MCF 10A (cell line): ENCODE measurements around the gene LIN9. TPM values are rescaled to one million over a fixed set of nuclear protein-coding genes. Genes with fewer than 3 reads are reported as not detected.
"Not testable (repeated sequence)": the region's sequence is repeated elsewhere in the genome, so short reads cannot be mapped to it uniquely, and the experiment has no call there.

Source experiments
- BruUV-seq: library from RNA; stranded (reverse); fragments of 400-500 nt; replicated peaks from 2 replicates; lab custom pipeline; 2021; lab: Mats Ljungman, UMichigan
- CTCF ChIA-PET: fragments of 300-600 bp; sonication (Branson Sonifier 250); formaldehyde crosslinking; extraction: SDS; loops from one replicate; lab custom pipeline; 2021; ENCODE audit warnings: antibody characterized with exemption, inconsistent platforms; lab: Yijun Ruan, JAX
- POLR2A ChIA-PET: fragments of 300-600, 350-650 bp; sonication (Branson Sonifier 250); formaldehyde crosslinking; extraction: SDS; loops from one replicate; lab custom pipeline; 2020; ENCODE audit warnings: antibody characterized with exemption, inconsistent platforms; lab: Yijun Ruan, JAX
- DNase-seq: peaks from one replicate; pipeline ENCODE4 v3.0.0-alpha.2; 2018; ENCODE audit not compliant: unreplicated experiment
- H3K27ac Mint-ChIP-seq: one replicate; pipeline ENCODE4 v1.8.0; 2022; ENCODE audit warnings: mild to moderate bottlenecking, low read depth, mixed read lengths; ENCODE audit not compliant: unreplicated experiment
- H3K27me3 Mint-ChIP-seq: one replicate; pipeline ENCODE4 v1.8.0; 2022; ENCODE audit warnings: mixed read lengths; ENCODE audit not compliant: insufficient read depth, unreplicated experiment
- H3K36me3 Mint-ChIP-seq: one replicate; pipeline ENCODE4 v1.8.0; 2022; ENCODE audit warnings: mild to moderate bottlenecking, moderate library complexity, mixed read lengths; ENCODE audit not compliant: insufficient read depth, unreplicated experiment
- H3K4me1 Mint-ChIP-seq: one replicate; pipeline ENCODE4 v1.8.0; 2022; ENCODE audit warnings: mixed read lengths; ENCODE audit not compliant: insufficient read depth, unreplicated experiment
- H3K4me3 Mint-ChIP-seq: one replicate; pipeline ENCODE4 v1.8.0; 2022; ENCODE audit warnings: mild to moderate bottlenecking, moderate library complexity, mixed read lengths; ENCODE audit not compliant: unreplicated experiment
- H3K9me3 Mint-ChIP-seq: one replicate; pipeline ENCODE4 v1.8.0; 2022; ENCODE audit warnings: mixed read lengths; ENCODE audit not compliant: unreplicated experiment
- CTCF ChIP-seq: fragments of 200-600 bp; IDR thresholded peaks from one replicate; pipeline ENCODE4 v1.8.0; 2022; ENCODE audit warnings: antibody characterized with exemption, mild to moderate bottlenecking; ENCODE audit not compliant: unreplicated experiment
- intact Hi-C: fragments of 100-400 bp; cut with micrococcal nuclease; formaldehyde crosslinking; loops from 2 replicates; pipeline ENCODE4 v1.14.1; 2022
- total RNA-seq: library from RNA; stranded (reverse); gene quantifications from 2 replicates; pipeline ENCODE4 v1.2.3, GENCODE V29; 2022

The LIN9 gene
- total RNA-seq, 1 experiment from 2014 or later, result 10.4 TPM

GRCh38 chr1:226207048-226207447 lies 101.9 kb downstream of the LIN9 start:
- no TSS peak for BruUV-seq
- H3K36me3 Mint-ChIP-seq, result no peaks in the 10 kb centered on the region
- intact Hi-C loops, result no loop called here
- no peak overlapping the region for H3K27ac Mint-ChIP-seq
- no peak overlapping the region for H3K4me3 Mint-ChIP-seq
- H3K4me1 Mint-ChIP-seq, result no peaks in the 10 kb centered on the region
- TF ChIP-seq CTCF, result no peak
- H3K27me3 Mint-ChIP-seq, result no peaks in the 10 kb centered on the region
- H3K9me3 Mint-ChIP-seq, result peaks cover 6% of the 10 kb centered on the region
- ChIA-PET CTCF (interaction anchor here (0.5 to 2.2 kb wide), 4 partner anchors 10 to 1545 kb away, joined by 3 to 6 read pairs (median 3); no protein-coding TSS in a partner anchor), POLR2A (interaction anchor here (0.6 to 1.3 kb wide), 3 partner anchors 20 to 658 kb away, joined by 3 read pairs; partner anchors contain the start of gene ACBD3)
- no peak for DNase-seq

- intact Hi-C loops, result no loop called here
- no TSS peak for BruUV-seq
- CTCF ChIA-PET, result interaction anchor here (0.7 to 0.9 kb wide), 2 partner anchors 14 to 22 kb away, joined by 3 to 4 read pairs; no protein-coding TSS in a partner anchor
- Mint-ChIP-seq H3K36me3 (no peaks in the 10 kb centered on the region), H3K9me3 (peaks cover 6% of the 10 kb centered on the region), H3K27ac (no peak overlapping the region), H3K4me1 (no peaks in the 10 kb centered on the region), H3K27me3 (peaks cover 13% of the 10 kb centered on the region), H3K4me3 (no peak overlapping the region)
- no peak for TF ChIP-seq CTCF
- POLR2A ChIA-PET, result no interaction called here
- no peak for DNase-seq
Measured at GRCh38 chr1:226204198-226204597, 104.8 kb downstream of the LIN9 start.

- Mint-ChIP-seq H3K4me3 (no peak overlapping the region), H3K9me3 (peaks cover 6% of the 10 kb centered on the region), H3K27ac (no peak overlapping the region), H3K27me3 (peaks cover 13% of the 10 kb centered on the region), H3K4me1 (no peaks in the 10 kb centered on the region), H3K36me3 (no peaks in the 10 kb centered on the region)
- intact Hi-C loops, result no loop called here
- no peak for DNase-seq
- CTCF ChIA-PET, result interaction anchor here (1.1 kb wide), 1 partner anchor 11 kb away, joined by 3 read pairs; no protein-coding TSS in a partner anchor
- BruUV-seq, result no TSS peak
- POLR2A ChIA-PET, result no interaction called here
- no peak for TF ChIP-seq CTCF
Measured at GRCh38 chr1:226203655-226204054, 105.3 kb downstream of the LIN9 start.

- CTCF ChIA-PET, result interaction anchor here (0.6 to 9.8 kb wide), 8 partner anchors 11 to 205 kb away, joined by 3 to 207 read pairs (median 3); partner anchors contain the start of gene PARP1
- intact Hi-C loops, result no loop called here
- Mint-ChIP-seq H3K9me3 (peaks cover 6% of the 10 kb centered on the region), H3K27ac (no peak overlapping the region), H3K4me1 (no peaks in the 10 kb centered on the region), H3K4me3 (no peak overlapping the region), H3K36me3 (no peaks in the 10 kb centered on the region), H3K27me3 (peaks cover 13% of the 10 kb centered on the region)
- no peak for DNase-seq
- no TSS peak for BruUV-seq
- POLR2A ChIA-PET, result interaction anchor here (1.0 to 1.6 kb wide), 2 partner anchors 16 to 107 kb away, joined by 3 to 4 read pairs; no protein-coding TSS in a partner anchor
- no peak for TF ChIP-seq CTCF
Measured at GRCh38 chr1:226203240-226203639, 105.7 kb downstream of the LIN9 start.

GRCh38 chr1:226202666-226203065 lies 106.3 kb downstream of the LIN9 start:
- intact Hi-C loops, result not testable (repeated sequence)

More at GRCh38 chr1:226202666-226203065, 106.3 kb downstream of the LIN9 start:
- not testable (repeated sequence) for DNase-seq, H3K9me3 Mint-ChIP-seq, H3K4me1 Mint-ChIP-seq, H3K27ac Mint-ChIP-seq, H3K36me3 Mint-ChIP-seq, BruUV-seq, H3K4me3 Mint-ChIP-seq
- ChIA-PET POLR2A (interaction anchor here (0.6 to 1.6 kb wide), 4 partner anchors 16 to 108 kb away, joined by 3 to 4 read pairs (median 4); no protein-coding TSS in a partner anchor), CTCF (interaction anchor here (0.6 to 9.8 kb wide), 13 partner anchors 12 to 215 kb away, joined by 3 to 207 read pairs (median 3); partner anchors contain the start of genes LIN9 and PARP1)
- H3K27me3 Mint-ChIP-seq, result peaks cover 13% of the 10 kb centered on the region
